ENCODE data around the gene ARHGAP27. TPM values are rescaled to one million over a fixed set of nuclear protein-coding genes. Genes with fewer than 3 reads are reported as not detected.

Gene ARHGAP27
- total RNA-seq, 1 donor from 2014 or later, result 10.0 TPM

- no peak overlapping the region for H3K27ac ChIP-seq (ENCODE audit: low read depth, low read length)
- H3K27ac Mint-ChIP-seq (ENCODE audit: unreplicated experiment), result no peak overlapping the region
- H3K9me3 Mint-ChIP-seq (ENCODE audit: unreplicated experiment), result peaks cover 12% of the 10 kb centered on the region
- H3K4me3 Mint-ChIP-seq (ENCODE audit: unreplicated experiment), result no peak overlapping the region
- H3K9me3 ChIP-seq (ENCODE audit: insufficient read depth, low read depth, low read length), result no peaks in the 10 kb centered on the region
- H2AFZ ChIP-seq (ENCODE audit: low read depth, low read length), result no peak overlapping the region
- no peak overlapping the region for H3K9ac ChIP-seq (ENCODE audit: low read length)
- H3K4me1 Mint-ChIP-seq (ENCODE audit: low read depth, unreplicated experiment), result peaks cover 23% of the 10 kb centered on the region
- H3K79me2 ChIP-seq (ENCODE audit: insufficient read depth, low read length), result no peaks in the 10 kb centered on the region
- H3K36me3 Mint-ChIP-seq (ENCODE audit: low read depth, unreplicated experiment), result no peaks in the 10 kb centered on the region
- FAIRE-seq, result no peak
- H3K27me3 ChIP-seq (ENCODE audit: insufficient read depth, low read length), result no peaks in the 10 kb centered on the region
- peaks cover 2% of the 10 kb centered on the region for H3K27me3 Mint-ChIP-seq (ENCODE audit: low read depth, unreplicated experiment)
- DNase-seq (ENCODE audit: low read depth), result no peak
- H3K4me2 ChIP-seq (ENCODE audit: low read length), result no peak overlapping the region
- no peak overlapping the region for H3K4me3 ChIP-seq (ENCODE audit: insufficient read depth, low read depth, low read length)
- TF ChIP-seq EZH2 (IDR thresholded peaks at IDR 0.05; ENCODE audit: insufficient read depth, low read length) (no peak), CTCF (IDR thresholded peaks at IDR 0.05; ENCODE audit: insufficient read depth, low read depth, low read length) (no peak)
- no peaks in the 10 kb centered on the region for H4K20me1 ChIP-seq (ENCODE audit: insufficient read depth, low read length)
- peaks cover 19% of the 10 kb centered on the region for H3K4me1 ChIP-seq (ENCODE audit: insufficient read depth, low read length)
- no peaks in the 10 kb centered on the region for H3K36me3 ChIP-seq (ENCODE audit: insufficient read depth, low read length)
Measured at GRCh38 chr17:45366691-45367090, 66.0 kb downstream of the ARHGAP27 start.

- Histone ChIP-seq H3K4me2 (ENCODE audit: low read length) (no peak overlapping the region), H3K27me3 (ENCODE audit: insufficient read depth, low read length) (no peaks in the 10 kb centered on the region), H3K9ac (ENCODE audit: low read length) (no peak overlapping the region), H4K20me1 (ENCODE audit: insufficient read depth, low read length) (no peaks in the 10 kb centered on the region), H3K27ac (ENCODE audit: low read depth, low read length) (no peak overlapping the region), H3K4me3 (ENCODE audit: insufficient read depth, low read depth, low read length) (no peak overlapping the region), H3K36me3 (ENCODE audit: insufficient read depth, low read length) (no peaks in the 10 kb centered on the region), H3K79me2 (ENCODE audit: insufficient read depth, low read length) (no peaks in the 10 kb centered on the region), H3K4me1 (ENCODE audit: insufficient read depth, low read length) (peaks cover 14% of the 10 kb centered on the region), H3K9me3 (ENCODE audit: insufficient read depth, low read depth, low read length) (peaks cover 3% of the 10 kb centered on the region), H2AFZ (ENCODE audit: low read depth, low read length) (no peak overlapping the region)
- no peak overlapping the region for H3K27ac Mint-ChIP-seq (ENCODE audit: unreplicated experiment)
- peaks cover 16% of the 10 kb centered on the region for H3K9me3 Mint-ChIP-seq (ENCODE audit: unreplicated experiment)
- no peaks in the 10 kb centered on the region for H3K36me3 Mint-ChIP-seq (ENCODE audit: low read depth, unreplicated experiment)
- DNase-seq (ENCODE audit: low read depth) (no peak), FAIRE-seq (no peak)
- peaks cover 4% of the 10 kb centered on the region for H3K27me3 Mint-ChIP-seq (ENCODE audit: low read depth, unreplicated experiment)
- no peak overlapping the region for H3K4me3 Mint-ChIP-seq (ENCODE audit: unreplicated experiment)
- TF ChIP-seq EZH2 (IDR thresholded peaks at IDR 0.05; ENCODE audit: insufficient read depth, low read length), result no peak
- no peak for TF ChIP-seq CTCF (IDR thresholded peaks at IDR 0.05; ENCODE audit: insufficient read depth, low read depth, low read length)
- H3K4me1 Mint-ChIP-seq (ENCODE audit: low read depth, unreplicated experiment), result peaks cover 18% of the 10 kb centered on the region
Measured at GRCh38 chr17:45366049-45366448, 66.6 kb downstream of the ARHGAP27 start.

- H3K9me3 Mint-ChIP-seq (ENCODE audit: unreplicated experiment), result peaks cover 16% of the 10 kb centered on the region
- FAIRE-seq (no peak), DNase-seq (ENCODE audit: low read depth) (no peak)
- Histone ChIP-seq H3K4me1 (ENCODE audit: insufficient read depth, low read length) (peaks cover 9% of the 10 kb centered on the region), H3K27me3 (ENCODE audit: insufficient read depth, low read length) (no peaks in the 10 kb centered on the region), H3K9me3 (ENCODE audit: insufficient read depth, low read depth, low read length) (peaks cover 3% of the 10 kb centered on the region), H3K4me2 (ENCODE audit: low read length) (no peak overlapping the region), H3K36me3 (ENCODE audit: insufficient read depth, low read length) (no peaks in the 10 kb centered on the region), H3K4me3 (ENCODE audit: insufficient read depth, low read depth, low read length) (no peak overlapping the region), H3K79me2 (ENCODE audit: insufficient read depth, low read length) (no peaks in the 10 kb centered on the region), H3K27ac (ENCODE audit: low read depth, low read length) (no peak overlapping the region), H2AFZ (ENCODE audit: low read depth, low read length) (peak overlapping the region; percentile 64), H4K20me1 (ENCODE audit: insufficient read depth, low read length) (no peaks in the 10 kb centered on the region), H3K9ac (ENCODE audit: low read length) (no peak overlapping the region)
- TF ChIP-seq CTCF (IDR thresholded peaks at IDR 0.05; ENCODE audit: insufficient read depth, low read depth, low read length), result no peak
- TF ChIP-seq EZH2 (IDR thresholded peaks at IDR 0.05; ENCODE audit: insufficient read depth, low read length), result no peak
- H3K36me3 Mint-ChIP-seq (ENCODE audit: low read depth, unreplicated experiment), result no peaks in the 10 kb centered on the region
- no peak overlapping the region for H3K4me3 Mint-ChIP-seq (ENCODE audit: unreplicated experiment)
- peak overlapping the region; percentile 15 for H3K27ac Mint-ChIP-seq (ENCODE audit: unreplicated experiment)
- H3K27me3 Mint-ChIP-seq (ENCODE audit: low read depth, unreplicated experiment), result peaks cover 4% of the 10 kb centered on the region
- H3K4me1 Mint-ChIP-seq (ENCODE audit: low read depth, unreplicated experiment), result peaks cover 14% of the 10 kb centered on the region
Measured at GRCh38 chr17:45364531-45365390, 67.9 kb downstream of the ARHGAP27 start.
